ENCODE measurements around the gene TRIM17.

Gene TRIM17

DNA sequence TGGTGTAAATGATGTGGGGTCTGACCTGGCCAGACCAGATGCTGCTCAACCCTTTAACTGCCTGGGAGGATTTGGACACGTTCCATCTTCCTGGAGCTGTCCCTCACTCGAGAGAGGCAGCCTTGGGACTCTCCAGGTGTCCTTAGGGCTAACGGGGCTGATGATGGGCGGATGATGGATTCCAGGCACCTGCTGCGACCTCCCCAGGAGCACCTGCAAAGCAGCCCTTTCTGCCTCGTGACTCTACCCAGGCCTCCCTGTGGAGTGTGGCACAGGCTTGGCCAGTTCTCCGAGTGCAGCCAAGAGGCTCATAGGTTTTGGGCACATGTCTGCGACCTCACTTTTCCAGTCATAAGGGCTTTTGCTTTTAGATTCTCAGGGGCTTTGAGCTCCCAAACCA, 12.3 kb upstream of the TRIM17 start:
- DNase-seq (ENCODE audit: low read depth), result no peak
- H3K4me3 ChIP-seq (ENCODE audit: low read depth, low read length), result no peak overlapping the region
- TF ChIP-seq, protein P1, sequence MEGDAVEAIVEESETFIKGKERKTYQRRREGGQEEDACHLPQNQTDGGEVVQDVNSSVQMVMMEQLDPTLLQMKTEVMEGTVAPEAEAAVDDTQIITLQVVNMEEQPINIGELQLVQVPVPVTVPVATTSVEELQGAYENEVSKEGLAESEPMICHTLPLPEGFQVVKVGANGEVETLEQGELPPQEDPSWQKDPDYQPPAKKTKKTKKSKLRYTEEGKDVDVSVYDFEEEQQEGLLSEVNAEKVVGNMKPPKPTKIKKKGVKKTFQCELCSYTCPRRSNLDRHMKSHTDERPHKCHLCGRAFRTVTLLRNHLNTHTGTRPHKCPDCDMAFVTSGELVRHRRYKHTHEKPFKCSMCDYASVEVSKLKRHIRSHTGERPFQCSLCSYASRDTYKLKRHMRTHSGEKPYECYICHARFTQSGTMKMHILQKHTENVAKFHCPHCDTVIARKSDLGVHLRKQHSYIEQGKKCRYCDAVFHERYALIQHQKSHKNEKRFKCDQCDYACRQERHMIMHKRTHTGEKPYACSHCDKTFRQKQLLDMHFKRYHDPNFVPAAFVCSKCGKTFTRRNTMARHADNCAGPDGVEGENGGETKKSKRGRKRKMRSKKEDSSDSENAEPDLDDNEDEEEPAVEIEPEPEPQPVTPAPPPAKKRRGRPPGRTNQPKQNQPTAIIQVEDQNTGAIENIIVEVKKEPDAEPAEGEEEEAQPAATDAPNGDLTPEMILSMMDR (conservative IDR thresholded peaks at IDR 0.05; ENCODE audit: low read depth, low read length), result no peak

DNA sequence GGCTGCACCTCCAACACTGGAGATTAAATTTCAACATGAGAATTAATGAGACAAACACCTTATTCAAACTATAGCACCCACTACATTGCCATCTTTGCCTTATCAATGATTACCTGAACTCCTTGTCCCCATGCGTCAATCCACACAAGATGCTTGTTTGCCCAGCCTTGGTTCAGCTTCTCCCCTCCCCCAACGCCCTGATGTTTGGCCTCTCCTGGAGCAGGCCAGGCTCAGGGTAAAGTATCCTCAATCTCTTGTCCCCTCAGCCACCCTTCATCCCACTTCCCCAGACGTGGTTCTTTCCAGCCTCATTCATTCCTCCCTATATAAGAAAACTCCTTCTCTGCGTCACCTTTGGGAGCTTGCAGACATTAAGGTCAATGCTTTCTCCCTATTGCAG, 11.8 kb upstream of the TRIM17 start:
- H3K4me3 ChIP-seq (ENCODE audit: low read depth, low read length), result no peak overlapping the region
- no peak for DNase-seq (ENCODE audit: low read depth)
- TF ChIP-seq, protein P1 (conservative IDR thresholded peaks at IDR 0.05; ENCODE audit: low read depth, low read length), result no peak

DNA sequence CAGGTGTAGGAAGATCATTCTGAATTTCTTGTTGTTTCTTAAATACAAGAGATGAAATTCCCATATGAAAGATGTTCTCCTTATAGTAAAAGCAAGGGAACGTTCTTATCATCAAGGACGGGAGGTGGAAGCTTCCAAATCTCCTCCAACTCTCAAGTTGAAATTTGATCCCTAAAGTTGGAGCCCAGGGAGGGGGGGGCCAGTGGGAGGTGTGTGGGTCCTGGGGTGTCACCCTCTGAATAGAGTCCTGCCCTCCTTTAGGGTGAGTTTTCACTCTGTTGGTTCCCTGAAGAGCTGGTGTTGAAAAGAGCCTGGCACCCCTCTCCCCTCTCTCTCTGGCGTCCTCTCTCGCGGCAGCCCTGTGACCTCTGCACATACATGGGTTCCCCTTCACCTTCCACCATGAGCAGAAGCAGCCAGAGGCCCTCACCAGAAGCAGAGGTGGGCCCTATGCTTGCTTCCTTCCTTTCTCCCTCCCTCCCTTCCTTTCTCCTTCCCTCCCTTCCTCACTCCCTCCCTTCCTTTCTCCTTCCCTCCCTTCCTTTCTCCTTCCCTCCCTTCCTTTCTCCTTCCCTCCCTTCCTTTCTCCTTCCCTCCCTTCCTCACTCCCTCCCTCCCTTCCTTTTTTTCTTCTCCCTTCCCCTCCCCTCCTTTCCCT, 10.0 kb upstream of the TRIM17 start:
- H3K4me3 ChIP-seq (ENCODE audit: low read depth, low read length), result no peak overlapping the region
- TF ChIP-seq, protein P1 (conservative IDR thresholded peaks at IDR 0.05; ENCODE audit: low read depth, low read length), result no peak
- no peak for DNase-seq (ENCODE audit: low read depth)

DNA sequence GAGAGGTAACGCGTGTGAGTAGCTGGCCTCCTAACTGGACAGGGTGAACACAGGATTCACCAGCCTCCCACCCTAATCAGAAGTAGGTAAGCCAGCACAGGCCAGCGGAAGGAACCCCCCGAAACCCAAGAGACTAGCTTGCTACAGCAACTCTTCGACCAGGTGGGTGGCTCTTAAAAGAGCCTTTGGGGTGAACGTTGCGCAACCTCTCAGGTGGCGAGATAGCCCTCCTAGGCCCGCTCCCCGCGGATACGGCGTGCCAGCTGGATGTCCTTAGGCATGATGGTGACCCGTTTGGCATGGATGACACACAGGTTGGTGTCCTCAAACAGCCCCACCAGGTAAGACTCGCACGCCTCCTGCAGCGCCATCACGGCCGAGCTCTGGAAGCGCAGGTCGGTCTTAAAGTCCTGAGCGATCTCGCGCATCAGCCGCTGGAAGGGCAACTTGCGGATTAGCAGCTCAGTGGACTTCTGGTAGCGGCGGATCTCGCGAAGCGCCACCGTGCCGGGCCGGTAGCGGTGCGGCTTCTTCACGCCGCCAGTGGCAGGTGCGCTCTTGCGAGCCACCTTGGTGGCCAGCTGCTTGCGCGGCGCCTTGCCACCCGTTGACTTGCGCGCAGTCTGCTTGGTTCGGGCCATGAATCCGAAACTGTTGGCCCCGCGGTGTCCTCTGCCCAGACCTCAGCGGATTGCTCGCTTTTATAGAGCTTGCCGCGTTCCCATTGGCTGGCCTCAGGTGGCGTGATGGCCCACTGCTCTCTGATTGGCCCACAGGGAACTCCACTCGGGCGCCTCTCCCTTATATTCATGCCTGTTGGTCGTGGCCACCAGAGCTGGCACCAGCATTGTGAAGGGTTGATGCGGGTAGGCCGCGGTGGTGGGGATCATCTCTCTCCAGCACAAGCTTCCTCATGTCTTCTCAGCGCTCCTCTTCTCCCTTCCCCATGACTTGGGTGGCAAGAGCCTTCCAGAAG, 8.3 kb upstream of the TRIM17 start:
- no peak for DNase-seq (ENCODE audit: low read depth)
- TF ChIP-seq, protein P1 (conservative IDR thresholded peaks at IDR 0.05; ENCODE audit: low read depth, low read length), result no peak
- H3K4me3 ChIP-seq (ENCODE audit: low read depth, low read length), result no peak overlapping the region

DNA sequence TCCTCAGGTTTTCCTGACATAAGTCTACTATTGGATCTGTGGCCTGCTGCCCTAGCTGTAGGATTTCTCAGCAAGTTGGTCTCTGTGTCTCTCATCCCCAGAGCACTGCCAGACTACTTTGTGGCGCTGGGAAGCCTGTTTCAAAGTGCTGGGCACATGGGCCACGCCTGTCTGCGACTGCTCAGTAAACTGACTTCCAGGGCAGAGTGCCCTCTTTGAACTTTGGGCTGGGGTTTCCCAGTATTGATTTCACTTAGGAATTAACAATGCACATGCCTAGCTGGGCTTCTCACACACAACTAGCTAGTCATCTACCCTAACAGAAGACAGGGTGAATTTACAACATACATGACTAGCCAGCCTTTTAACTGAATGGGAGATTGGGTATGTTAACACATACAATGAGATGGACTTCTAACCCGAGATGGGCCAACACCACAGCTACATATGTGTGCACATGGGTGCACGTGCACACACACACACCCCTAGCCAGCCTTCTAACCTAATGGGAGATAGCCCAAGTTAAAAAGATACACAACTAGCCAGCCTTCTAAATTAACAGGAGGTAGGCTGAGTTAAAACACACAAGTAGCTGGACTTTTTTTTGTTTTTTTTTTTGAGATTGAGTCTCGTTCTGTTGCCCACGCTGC, 6.9 kb upstream of the TRIM17 start:
- TF ChIP-seq, protein P1 (conservative IDR thresholded peaks at IDR 0.05; ENCODE audit: low read depth, low read length), result no peak
- no peak for DNase-seq (ENCODE audit: low read depth)
- H3K4me3 ChIP-seq (ENCODE audit: low read depth, low read length), result no peak overlapping the region

GRCh38 chr1:228420968-228421826, 4.5 kb upstream of the TRIM17 start:
- DNase-seq (ENCODE audit: low read depth), result no peak
- no peak overlapping the region for H3K4me3 ChIP-seq (ENCODE audit: low read depth, low read length)
- TF ChIP-seq, protein P1 (conservative IDR thresholded peaks at IDR 0.05; ENCODE audit: low read depth, low read length), result no peak

Data from choroid plexus epithelial cell (primary cell).